Heart right ventricle (tissue), 16 donors: ENCODE measurements around the gene EPOP. TPM values are rescaled to one million over a fixed set of nuclear protein-coding genes. Genes with fewer than 3 reads are reported as not detected.

Experiments used
- ATAC-seq, 8 donors: fragments of 200-7000 bp; cut with Tn5 transposase; one replicate each; pipeline ENCODE4 v1.9.1; 2020; ENCODE audit warnings: mild to moderate bottlenecking in 8 of 8, moderate library complexity in 8 of 8, moderate number of reproducible peaks in 1 of 8
- DNase-seq, 2 donors: peaks; one replicate each; pipeline ENCODE4 v3.0.0-alpha.2; 2020
- H3K27ac ChIP-seq, 10 donors: fragments of 200-600 bp; sonication (generic) in 2 of 10; one replicate each; pipeline versions ENCODE4 v1.5.0 to v1.8.0; 2020 to 2022; ENCODE audit warnings: mild to moderate bottlenecking in 3 of 10
- H3K27me3 ChIP-seq, 7 donors: fragments of 200-600 bp; one replicate each; pipeline ENCODE4 v1.8.0; 2021 to 2022; ENCODE audit warnings: mild to moderate bottlenecking in 2 of 7
- H3K36me3 ChIP-seq, 9 donors: fragments of 200-600 bp; sonication (generic) in 1 of 9; one replicate each; pipeline versions ENCODE4 v1.5.0 to v1.8.0; 2020 to 2022; ENCODE audit warnings: mild to moderate bottlenecking in 2 of 9
- H3K4me1 ChIP-seq, 9 donors: fragments of 200-600 bp; sonication (generic) in 1 of 9; one replicate each; pipeline versions ENCODE4 v1.5.0 to v1.8.0; 2020 to 2022; ENCODE audit warnings: mild to moderate bottlenecking in 4 of 9
- H3K4me3 ChIP-seq, 10 donors: fragments of 200-600 bp; sonication (generic) in 2 of 10; one replicate each; pipeline versions ENCODE4 v1.5.0 to v1.8.0; 2020 to 2022; ENCODE audit warnings: mild to moderate bottlenecking in 7 of 10, moderate library complexity in 2 of 10
- H3K9me3 ChIP-seq, 11 donors: fragments of 200-600 bp in 10 of 11; sonication (generic) in 2 of 11; one replicate each; pipeline versions ENCODE4 v1.5.0 to v1.8.0; 2013 to 2022; ENCODE audit warnings: mild to moderate bottlenecking in 2 of 11, control low read depth in 1 of 11, moderate library complexity in 1 of 11
- CTCF ChIP-seq, 9 donors: fragments of 200-600 bp; sonication (generic) in 2 of 9; IDR thresholded peaks; one replicate each; pipeline versions ENCODE4 v1.5.0 to v1.8.0; 2021 to 2022; ENCODE audit warnings: antibody characterized with exemption in 9 of 9, mild to moderate bottlenecking in 5 of 9, moderate library complexity in 1 of 9
- WGBS, 2 donors: extraction: QIAGEN DNeasy Blood & Tissue Kit; methylation state at CpG; one replicate each; pipeline ENCODE4 v1.1.7; 2013; ENCODE audit warnings: inconsistent platforms in 1 of 2; 5-methylcytosine and 5-hydroxymethylcytosine counted together
- intact Hi-C, 10 donors: fragments of 100-400 bp; cut with DNase I; formaldehyde crosslinking; loops; one replicate each; pipeline versions ENCODE4 v1.11.1 to v1.14.2; 2022
- polyA plus RNA-seq, 2 donors: library from polyadenylated mRNA; stranded (reverse); fragments of 200-250 nt; gene quantifications; one replicate each; pipeline ENCODE4 v1.2.3, GENCODE V29; 2013
- total RNA-seq, 10 donors: library from RNA; stranded (reverse); fragmentation: NEBNext Ultra II Directional in 3 of 10; extraction: Animal tissue kit (Norgen Biotek cat#: 25700) in 3 of 10; gene quantifications; one replicate each; pipeline versions ENCODE4 v1.2.1 to v1.2.4, GENCODE V29; 2021 to 2023
- donor health status: Arrhythmogenic right ventricular cardiomyopathy.
- donor health status: ischemic (EF 13 %, LVEDD 7.1; RV severe dilation, severe dysfunction).
- donor health status: healthy with polysubstance abuse.
- donor health status: DM: no; HTN: yes; CAD: no.
- donor health status: DM: no; HTN: no; CAD: no.
- donor health status: ischemic (EF 25% LVEDD 6.9; RV normal size, moderate dysfunction).
- donor health status: ischemic (EF 25% LVEDD 5.7; RV mildly dilated, moderate dysfunction).
- donor health status: healthy.
- donor health status: DM: yes; HTN: yes; CAD: no.
- donor health status: Ischemic cardiomyopathy.
- donor health status: ischemic (EF 35%, LVEDD 5.7; RV mildly dilated, moderate dysfunction).
- donor health status: nonischemic (EF 11% LVEDD 7.7; RV severe dilation, severe dysfunction).
- donor health status: DM: yes; HTN: yes; CAD: no.
- donor health status: PGD.
- donor health status: ischemic (EF 29% LVEDD 5.4; RV normal size, mild dysfunction).
- donor health status: nonischemic (EF 23%, LVEDD 6.1; RV moderate dilation, normal function).

EPOP gene
- total and polyA plus RNA-seq, 12 donors: 0.25 to 2.2 (median 0.73) TPM

GRCh38 chr17:38637951-38638350, 36.8 kb downstream of the EPOP start:
- ATAC-seq (no peak), DNase-seq (no peak)
- WGBS, 2 donors: 69 to 83% methylated on average over 4 of the region's 4 CpGs
- no peak overlapping the region for H3K27ac ChIP-seq
- intact Hi-C loops: no loop called here
- no peak for TF ChIP-seq CTCF (IDR thresholded peaks at IDR 0.05)
- H3K36me3 ChIP-seq: no peaks in the 10 kb centered on the region
- peaks cover 0 to 45% (median 12%) of the 10 kb centered on the region in 7 donors for H3K27me3 ChIP-seq
- H3K9me3 ChIP-seq: no peaks in the 10 kb centered on the region
- H3K4me3 ChIP-seq: no peak overlapping the region
- H3K4me1 ChIP-seq: no peaks in the 10 kb centered on the region

- 49 to 55% methylated on average over 9 of the region's 9 CpGs for WGBS, 2 donors
- Histone ChIP-seq H3K27me3 (peaks cover 0 to 34% (median 10%) of the 10 kb centered on the region in 7 donors), H3K9me3 (no peaks in the 10 kb centered on the region), H3K36me3 (no peaks in the 10 kb centered on the region), H3K4me1 (no peaks in the 10 kb centered on the region), H3K27ac (no peak overlapping the region), H3K4me3 (no peak overlapping the region)
- DNase-seq (no peak), ATAC-seq (no peak)
- no peak for TF ChIP-seq CTCF (IDR thresholded peaks at IDR 0.05)
- intact Hi-C loops: no loop called here
Measured at GRCh38 chr17:38636054-38636453, 38.7 kb downstream of the EPOP start.

GRCh38 chr17:38632334-38632733, 42.4 kb downstream of the EPOP start:
- DNase-seq: no peak
- 75 to 85% methylated on average over 6 of the region's 6 CpGs for WGBS, 2 donors
- H3K36me3 ChIP-seq: no peaks in the 10 kb centered on the region
- no peak for TF ChIP-seq CTCF (IDR thresholded peaks at IDR 0.05)
- H3K27me3 ChIP-seq: peaks cover 0 to 9% (median 0%) of the 10 kb centered on the region in 7 donors
- no peak overlapping the region for H3K4me3 ChIP-seq
- no peaks in the 10 kb centered on the region for H3K4me1 ChIP-seq
- H3K27ac ChIP-seq: no peak overlapping the region
- no peaks in the 10 kb centered on the region for H3K9me3 ChIP-seq
- intact Hi-C loops: no loop called here
- ATAC-seq: no peak

GRCh38 chr17:38628441-38628840, 46.3 kb downstream of the EPOP start:
- H3K9me3 ChIP-seq: no peaks in the 10 kb centered on the region
- H3K4me1 ChIP-seq: no peaks in the 10 kb centered on the region
- no peaks in the 10 kb centered on the region for H3K36me3 ChIP-seq
- DNase-seq (no peak), ATAC-seq (no peak)
- peaks cover 0 to 21% (median 8%) of the 10 kb centered on the region in 7 donors for H3K27me3 ChIP-seq
- no peak overlapping the region for H3K27ac ChIP-seq
- no peak for TF ChIP-seq CTCF (IDR thresholded peaks at IDR 0.05)
- no peak overlapping the region for H3K4me3 ChIP-seq
- intact Hi-C loops: no loop called here
- 77 to 93% methylated on average over 3 of the region's 3 CpGs for WGBS, 2 donors
